Central memory CD8-positive, alpha-beta T cell (primary cell): Measurements from ENCODE around the gene EPN2.

Source experiments
- ATAC-seq: fragments of 150-1000 bp; cut with Tn5 transposase; replicated peaks from 2 replicates; pipeline ENCODE4 v1.10.0; 2022; ENCODE audit warnings: mild to moderate bottlenecking, moderate FRiP score, moderate number of reproducible peaks; ENCODE audit not compliant: poor library complexity, severe bottlenecking; ENCODE audit errors: extremely low read depth
- DNase-seq, 2 donors: peaks; one replicate each; pipeline ENCODE4 v3.0.0; 2021; ENCODE audit warnings: low spot score in 2 of 2
- H3K27ac Mint-ChIP-seq: one replicate; pipeline ENCODE4 v1.8.0; 2022; ENCODE audit warnings: low read depth, mild to moderate bottlenecking, moderate library complexity, mixed read lengths
- H3K27me3 Mint-ChIP-seq: one replicate; pipeline ENCODE4 v1.8.0; 2022; ENCODE audit warnings: mixed read lengths
- H3K36me3 Mint-ChIP-seq: one replicate; pipeline ENCODE4 v1.8.0; 2022; ENCODE audit warnings: mild to moderate bottlenecking, moderate library complexity, mixed read lengths; ENCODE audit not compliant: insufficient read depth
- H3K4me1 Mint-ChIP-seq: one replicate; pipeline ENCODE4 v1.8.0; 2022; ENCODE audit warnings: mixed read lengths
- H3K4me3 Mint-ChIP-seq: one replicate; pipeline ENCODE4 v1.8.0; 2022; ENCODE audit warnings: mild to moderate bottlenecking, moderate library complexity, mixed read lengths
- H3K9me3 Mint-ChIP-seq: one replicate; pipeline ENCODE4 v1.8.0; 2022; ENCODE audit warnings: mixed read lengths

EPN2 gene

GRCh38 chr17:19338031-19338990 is 101.1 kb downstream of the EPN2 start:
- H3K9me3 Mint-ChIP-seq, result no peaks in the 10 kb centered on the region
- no peak overlapping the region for H3K4me3 Mint-ChIP-seq
- no peaks in the 10 kb centered on the region for H3K4me1 Mint-ChIP-seq
- peak; percentile 31 to 44 for DNase-seq
- H3K27ac Mint-ChIP-seq, result no peak overlapping the region
- ATAC-seq, result peak; percentile 58
- H3K36me3 Mint-ChIP-seq, result peaks cover 4% of the 10 kb centered on the region
- peaks cover 19% of the 10 kb centered on the region for H3K27me3 Mint-ChIP-seq

DNA sequence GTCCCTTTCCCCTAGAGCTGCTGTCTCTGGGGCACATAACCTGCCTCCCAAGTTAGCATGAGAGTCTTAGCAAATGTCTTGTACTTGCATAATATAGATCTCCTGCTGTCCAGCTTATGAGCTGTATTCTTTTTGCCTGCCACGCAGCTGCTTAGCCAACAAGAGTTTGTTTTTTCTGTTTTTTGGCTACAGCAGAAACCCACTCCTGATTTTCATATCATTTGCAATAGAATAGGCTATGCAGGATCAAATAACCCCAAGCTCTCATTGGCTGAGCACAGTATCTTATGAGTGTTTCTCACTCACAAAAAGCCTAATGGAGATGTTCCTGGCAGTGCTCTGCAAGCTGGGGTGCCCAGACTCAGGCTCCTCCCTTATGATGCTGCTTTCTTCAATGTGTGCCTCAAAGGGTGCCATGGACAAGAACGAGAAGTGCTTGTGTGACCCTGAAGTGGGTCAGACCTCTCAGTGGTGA is 102.2 kb downstream of the EPN2 start:
- Mint-ChIP-seq H3K36me3 (peaks cover 4% of the 10 kb centered on the region), H3K27ac (no peak overlapping the region), H3K9me3 (no peaks in the 10 kb centered on the region), H3K27me3 (peaks cover 19% of the 10 kb centered on the region), H3K4me1 (no peaks in the 10 kb centered on the region), H3K4me3 (no peak overlapping the region)
- DNase-seq (no peak), ATAC-seq (no peak)

DNA sequence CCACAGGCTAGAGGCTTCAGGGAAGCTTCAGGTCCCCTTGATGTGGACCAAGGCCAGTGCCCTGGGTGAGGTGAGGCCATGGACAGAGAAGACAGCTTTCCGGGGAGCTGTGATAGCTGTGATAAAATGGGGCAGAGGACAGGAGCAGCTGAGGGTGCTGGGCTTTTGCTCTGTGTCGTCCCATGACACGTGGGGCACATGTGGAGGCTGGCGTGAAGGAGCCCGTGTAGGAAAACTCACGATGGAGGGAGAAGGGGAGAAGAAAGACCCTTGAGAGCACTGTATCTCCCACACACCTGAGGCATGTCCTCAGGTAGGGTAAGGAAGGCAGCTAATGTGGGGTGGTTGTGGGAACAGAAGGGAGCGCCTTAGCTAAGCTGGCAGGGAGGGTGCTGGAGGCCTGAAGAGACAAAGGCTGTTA is 104.1 kb downstream of the EPN2 start:
- Mint-ChIP-seq H3K4me1 (no peaks in the 10 kb centered on the region), H3K27me3 (peaks cover 19% of the 10 kb centered on the region), H3K4me3 (no peak overlapping the region), H3K9me3 (no peaks in the 10 kb centered on the region), H3K27ac (peak overlapping the region; percentile 61), H3K36me3 (peaks cover 4% of the 10 kb centered on the region)
- ATAC-seq, result no peak
- no peak for DNase-seq

DNA sequence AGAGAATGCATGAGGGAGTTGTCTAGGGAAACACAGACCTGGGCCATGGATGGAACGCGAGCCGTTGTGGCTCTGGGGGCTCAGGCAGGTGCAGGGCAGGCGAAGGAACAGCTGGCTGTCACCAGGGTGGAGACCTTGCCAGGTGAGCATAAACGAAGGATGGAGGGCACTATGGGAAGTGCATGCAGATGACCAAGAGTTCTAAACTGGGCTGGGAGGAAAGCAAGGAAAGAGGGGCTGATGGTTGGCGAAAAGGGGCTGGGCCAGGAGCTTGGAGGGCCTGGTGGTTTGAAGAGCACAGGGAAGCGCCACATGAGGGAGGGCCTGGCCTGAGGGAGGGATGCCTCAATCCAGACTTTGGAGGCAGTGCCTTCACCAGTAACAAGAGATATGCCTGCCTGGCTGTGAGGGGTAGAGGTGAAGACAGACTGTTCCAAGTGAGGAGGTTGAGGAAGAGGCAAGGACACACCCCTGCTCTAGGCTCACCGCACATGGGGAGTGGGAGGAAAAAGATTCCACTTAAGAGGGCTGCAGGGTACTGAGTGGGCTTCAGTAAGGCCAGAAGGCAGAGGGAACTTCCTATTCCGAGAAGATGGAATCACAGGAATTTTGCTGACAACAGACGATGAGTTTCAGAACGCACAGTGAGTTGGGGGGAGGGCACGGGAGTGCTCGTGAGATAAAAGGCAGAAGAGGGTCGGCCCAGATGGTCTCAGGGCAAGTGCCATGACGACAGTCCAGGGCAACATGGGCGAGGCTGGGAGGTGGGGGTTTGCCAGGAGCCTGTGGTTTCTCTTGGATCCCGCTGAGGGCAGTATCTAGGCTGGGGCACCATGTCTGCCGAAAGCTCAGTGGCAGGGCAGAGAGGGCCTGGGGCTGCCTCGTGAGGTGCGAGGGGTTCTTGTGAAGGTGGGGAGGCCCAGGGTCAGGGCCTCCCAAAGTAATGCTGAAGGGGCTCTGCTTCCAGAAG is 104.8 kb downstream of the EPN2 start:
- Mint-ChIP-seq H3K36me3 (peaks cover 3% of the 10 kb centered on the region), H3K4me3 (no peak overlapping the region), H3K27ac (peak overlapping the region; percentile 61), H3K9me3 (no peaks in the 10 kb centered on the region), H3K4me1 (no peaks in the 10 kb centered on the region), H3K27me3 (peaks cover 19% of the 10 kb centered on the region)
- ATAC-seq (no peak), DNase-seq (no peak)

GRCh38 chr17:19342611-19343255 is 105.6 kb downstream of the EPN2 start:
- no peak overlapping the region for H3K27ac Mint-ChIP-seq
- H3K27me3 Mint-ChIP-seq, result peaks cover 19% of the 10 kb centered on the region
- no peaks in the 10 kb centered on the region for H3K4me1 Mint-ChIP-seq
- no peak overlapping the region for H3K4me3 Mint-ChIP-seq
- DNase-seq, result no peak
- H3K36me3 Mint-ChIP-seq, result peaks cover 3% of the 10 kb centered on the region
- no peak for ATAC-seq
- H3K9me3 Mint-ChIP-seq, result no peaks in the 10 kb centered on the region

GRCh38 chr17:19343256-19343630 is 106.1 kb downstream of the EPN2 start:
- peaks cover 3% of the 10 kb centered on the region for H3K36me3 Mint-ChIP-seq
- H3K4me1 Mint-ChIP-seq, result no peaks in the 10 kb centered on the region
- ATAC-seq, result no peak
- H3K27ac Mint-ChIP-seq, result no peak overlapping the region
- no peaks in the 10 kb centered on the region for H3K9me3 Mint-ChIP-seq
- DNase-seq, result no peak
- H3K4me3 Mint-ChIP-seq, result no peak overlapping the region
- H3K27me3 Mint-ChIP-seq, result peaks cover 19% of the 10 kb centered on the region

- H3K9me3 Mint-ChIP-seq, result no peaks in the 10 kb centered on the region
- ATAC-seq, result no peak
- peaks cover 19% of the 10 kb centered on the region for H3K27me3 Mint-ChIP-seq
- DNase-seq, result no peak
- peaks cover 3% of the 10 kb centered on the region for H3K36me3 Mint-ChIP-seq
- H3K4me3 Mint-ChIP-seq, result no peak overlapping the region
- no peak overlapping the region for H3K27ac Mint-ChIP-seq
- H3K4me1 Mint-ChIP-seq, result no peaks in the 10 kb centered on the region
These were observed 106.5 kb downstream of the EPN2 start for GRCh38 chr17:19343671-19344151.

DNA sequence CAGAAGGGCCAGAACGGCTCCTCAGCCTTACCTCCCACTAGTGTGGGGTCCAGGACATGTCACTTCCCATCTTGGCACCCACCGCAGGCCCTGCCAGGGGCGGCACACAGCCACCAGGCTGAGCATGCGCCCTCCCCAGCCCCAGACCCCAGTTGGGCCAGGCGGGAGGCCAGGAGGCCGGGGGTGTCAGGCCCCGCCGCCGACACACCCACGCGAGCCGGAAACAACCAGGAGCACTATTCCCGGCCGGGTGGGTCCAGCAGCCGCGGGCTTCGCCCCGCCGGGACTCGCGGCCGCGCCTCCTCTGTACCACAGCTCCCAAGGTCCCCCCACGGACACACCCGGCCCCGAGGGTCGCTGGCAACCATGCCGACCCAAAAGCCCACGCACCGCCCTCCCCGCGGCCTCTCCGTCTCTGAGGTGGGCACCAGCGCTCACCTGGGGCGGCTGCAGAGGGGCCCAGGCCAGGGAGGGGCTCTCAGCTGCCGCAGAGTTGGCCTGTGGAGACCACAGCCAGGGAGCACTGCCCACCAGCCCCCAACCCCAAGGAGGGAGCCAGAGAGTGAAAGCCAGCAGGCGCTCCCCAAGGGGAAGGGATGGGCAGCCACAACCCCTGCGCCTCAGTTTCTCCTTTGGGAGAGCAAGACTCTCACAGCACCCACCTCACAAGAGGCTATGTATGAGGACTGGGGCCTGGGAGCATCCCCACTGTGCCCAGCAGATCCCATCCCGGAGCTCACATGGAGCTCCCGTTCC is 107.3 kb downstream of the EPN2 start:
- no peak for ATAC-seq
- H3K27ac Mint-ChIP-seq, result no peak overlapping the region
- no peak for DNase-seq
- H3K36me3 Mint-ChIP-seq, result peaks cover 3% of the 10 kb centered on the region
- peaks cover 19% of the 10 kb centered on the region for H3K27me3 Mint-ChIP-seq
- no peaks in the 10 kb centered on the region for H3K9me3 Mint-ChIP-seq
- H3K4me3 Mint-ChIP-seq, result no peak overlapping the region
- H3K4me1 Mint-ChIP-seq, result no peaks in the 10 kb centered on the region

- Mint-ChIP-seq H3K9me3 (no peaks in the 10 kb centered on the region), H3K27me3 (peaks cover 19% of the 10 kb centered on the region), H3K4me1 (no peaks in the 10 kb centered on the region), H3K36me3 (peaks cover 5% of the 10 kb centered on the region), H3K27ac (no peak overlapping the region), H3K4me3 (no peak overlapping the region)
- DNase-seq (no peak), ATAC-seq (no peak)
These were observed 107.9 kb downstream of the EPN2 start for GRCh38 chr17:19345067-19345460.

DNA sequence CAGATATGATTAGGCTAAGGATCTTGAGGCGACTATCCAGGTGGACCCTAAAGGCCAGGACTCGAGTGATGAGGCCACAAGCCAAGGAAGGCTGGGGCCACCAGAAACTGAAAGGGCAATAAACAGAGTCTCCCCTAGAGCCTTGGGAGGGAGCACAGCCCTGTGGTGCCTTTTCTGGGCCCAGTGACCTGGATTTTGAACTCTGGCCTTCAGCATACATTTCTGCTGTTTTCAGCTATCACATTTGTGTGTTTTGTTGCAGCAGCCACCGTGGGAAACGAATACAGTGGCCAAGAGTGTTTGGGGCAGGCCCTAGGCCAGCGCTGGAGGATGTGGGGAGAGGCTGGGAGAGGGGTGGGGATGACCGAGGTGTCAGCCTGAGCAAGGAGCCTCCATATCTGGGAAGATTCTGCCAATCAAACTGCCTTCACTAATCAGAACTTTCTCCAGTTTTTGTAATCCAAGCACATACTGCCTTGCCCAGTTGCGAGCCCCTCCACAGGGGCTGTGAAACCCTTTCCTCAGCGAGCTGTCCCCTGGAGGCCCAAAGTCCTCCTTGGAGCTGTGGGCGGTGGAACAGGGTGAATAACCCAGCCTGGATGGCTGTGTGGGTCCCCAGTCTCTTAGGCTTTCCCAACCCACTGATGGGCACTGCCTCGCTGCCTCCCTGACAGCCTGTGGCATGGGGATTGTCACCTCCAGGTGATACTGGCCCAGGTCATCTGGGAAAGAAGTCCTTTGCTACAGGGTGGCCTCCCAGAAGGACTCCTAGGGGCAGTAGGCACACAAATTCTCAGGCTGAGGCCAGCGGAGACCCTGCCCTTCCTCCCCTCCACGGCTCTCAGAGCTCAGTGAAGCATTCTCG is 108.6 kb downstream of the EPN2 start:
- Mint-ChIP-seq H3K4me3 (no peak overlapping the region), H3K27ac (no peak overlapping the region)

More for the DNA sequence above, 108.6 kb downstream of the EPN2 start:
- Mint-ChIP-seq H3K4me1 (no peaks in the 10 kb centered on the region), H3K27me3 (peaks cover 18% of the 10 kb centered on the region), H3K36me3 (peaks cover 5% of the 10 kb centered on the region), H3K9me3 (no peaks in the 10 kb centered on the region)
- ATAC-seq (no peak), DNase-seq (no peak)
